GM21737 (cell line): Measurements from ENCODE around the gene FAIM.
"Not testable (repeated sequence)": the region's sequence is repeated elsewhere in the genome, so short reads cannot be mapped to it uniquely, and the experiment has no call there.

ENCODE experiments used
- ATAC-seq: cut with Tn5 transposase; IDR thresholded peaks from one replicate; pipeline ENCODE4 v1.9.1; 2021; ENCODE audit warnings: mild to moderate bottlenecking, moderate library complexity; ENCODE audit not compliant: unreplicated experiment

FAIM gene

DNA sequence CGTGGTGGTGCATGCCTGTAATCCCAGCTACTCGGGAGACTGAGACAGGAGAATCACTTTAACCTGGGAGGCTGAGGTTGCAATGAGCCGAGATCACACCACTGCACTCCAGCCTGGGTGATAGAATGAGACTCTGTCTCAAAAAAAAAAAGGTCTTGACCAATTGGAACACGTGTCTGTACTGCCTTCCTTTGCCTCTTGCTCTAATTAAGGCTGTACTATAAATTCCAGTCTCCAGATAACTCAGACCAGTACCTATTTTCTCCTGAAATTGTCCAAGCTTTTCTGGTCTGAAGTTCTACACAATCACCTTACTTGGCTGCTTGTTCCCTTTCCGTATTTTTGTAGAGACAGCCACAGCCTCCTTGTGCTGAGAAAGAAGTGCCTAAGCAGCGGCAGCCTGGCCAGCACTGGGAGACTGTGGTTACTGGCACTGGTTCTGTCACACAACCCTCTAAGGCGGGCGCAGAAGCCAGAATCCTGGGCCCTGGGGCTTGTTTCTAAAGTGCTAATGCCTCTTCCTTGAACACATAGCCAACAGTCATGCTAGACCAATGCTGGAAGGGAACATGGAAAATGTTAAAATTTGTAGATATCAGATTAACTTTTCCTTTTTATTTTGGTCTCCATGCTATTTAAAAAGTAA, 8.3 kb upstream of the FAIM start:
- ATAC-seq: no peak

DNA sequence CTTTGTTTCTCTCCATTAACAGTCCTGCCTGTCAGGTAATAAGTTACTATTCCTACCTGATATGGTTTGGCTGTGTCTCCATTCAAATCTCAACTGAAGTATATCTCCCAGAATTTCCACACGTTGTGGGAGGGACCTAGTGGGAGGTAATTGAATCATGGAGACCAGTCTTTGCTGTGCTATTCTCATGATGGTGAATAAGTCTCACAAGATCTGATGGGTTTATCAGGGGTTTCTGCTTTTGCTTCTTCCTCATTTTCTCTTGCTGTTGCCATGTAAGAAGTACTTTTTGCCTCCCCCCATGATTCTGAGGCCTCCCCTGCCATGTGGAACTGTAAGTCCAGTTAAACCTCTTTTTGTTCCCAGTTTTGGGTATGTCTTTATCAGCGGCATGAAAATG, 6.9 kb upstream of the FAIM start:
- not testable (repeated sequence) for ATAC-seq

DNA sequence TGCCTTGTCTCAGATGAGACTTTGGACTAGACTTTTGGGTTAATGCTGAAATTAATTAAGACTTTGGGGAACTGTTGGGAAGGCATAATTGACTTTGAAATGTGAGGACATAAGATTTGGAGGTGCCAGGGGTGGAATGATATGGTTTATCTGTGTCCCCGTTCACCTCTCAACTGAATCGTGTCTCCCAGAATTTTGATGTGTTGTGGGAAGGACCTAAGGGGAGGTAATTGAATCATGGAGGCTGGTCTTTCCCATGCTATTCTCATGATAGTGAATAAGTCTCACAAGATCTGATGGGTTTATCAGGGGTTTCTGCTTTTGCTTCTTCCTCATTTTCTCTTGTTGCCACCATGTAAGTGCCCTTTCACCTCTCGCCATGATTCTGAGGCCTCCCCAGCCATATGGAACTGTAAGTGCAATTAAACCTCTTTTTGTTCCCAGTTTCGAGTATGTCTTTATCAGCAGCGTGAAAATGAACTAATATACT, 4.4 kb upstream of the FAIM start:
- not testable (repeated sequence) for ATAC-seq

DNA sequence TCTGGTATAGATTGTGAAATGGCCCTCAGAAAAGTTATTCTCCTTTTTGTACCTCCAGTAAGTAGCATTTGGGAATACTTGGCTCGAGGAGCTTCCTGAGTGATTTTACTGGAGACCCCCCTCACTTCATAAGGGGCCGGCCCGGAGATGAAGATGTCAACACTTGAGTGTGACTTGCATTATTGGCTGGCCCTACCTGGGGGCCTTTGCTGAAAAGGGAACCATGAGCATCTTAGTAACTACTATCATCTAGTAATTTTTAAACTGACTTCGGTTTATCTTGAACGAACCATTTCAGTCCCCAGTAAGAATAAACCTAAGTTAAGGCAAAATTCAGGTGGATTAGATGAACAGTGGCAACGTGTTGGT, 1.3 kb downstream of the FAIM start:
- no peak for ATAC-seq

DNA sequence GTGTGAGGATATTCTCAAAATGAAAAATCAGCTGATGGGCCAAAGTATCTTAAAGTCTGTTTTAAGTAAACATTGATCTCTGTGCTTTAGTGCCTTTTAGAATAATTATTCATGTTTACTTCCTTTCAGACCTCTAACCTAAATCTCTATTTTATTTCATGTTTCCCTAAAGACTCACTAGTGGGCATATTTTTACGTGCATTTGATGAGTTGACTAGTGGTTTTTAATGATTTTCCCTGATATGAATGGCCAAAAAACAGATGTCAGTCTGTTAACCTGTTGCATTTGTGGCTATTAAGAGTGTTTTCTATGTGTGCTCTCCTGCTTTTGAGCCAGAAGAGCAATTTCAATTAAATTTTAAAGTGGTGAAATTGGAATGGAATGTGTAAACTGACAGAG, 6.9 kb downstream of the FAIM start:
- no peak for ATAC-seq

DNA sequence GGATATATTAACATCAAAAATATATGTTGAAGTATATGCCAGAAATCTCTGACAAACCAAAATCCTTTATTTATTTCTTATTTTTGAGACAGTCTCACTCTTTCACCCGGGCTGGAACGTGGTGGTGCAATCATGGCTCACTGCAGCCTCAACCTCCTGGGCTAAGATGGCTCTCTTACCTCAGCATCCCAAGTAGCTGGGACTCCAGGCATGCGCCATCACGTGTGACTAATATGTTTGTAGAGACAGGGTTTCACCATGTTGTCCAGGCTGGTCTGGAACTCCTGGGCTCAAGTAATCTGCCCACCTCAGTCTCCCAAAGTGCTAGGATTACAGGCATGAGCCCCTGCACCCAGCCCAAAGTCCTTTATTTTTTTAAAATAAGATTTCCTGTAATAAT, 11.9 kb downstream of the FAIM start:
- no peak for ATAC-seq

DNA sequence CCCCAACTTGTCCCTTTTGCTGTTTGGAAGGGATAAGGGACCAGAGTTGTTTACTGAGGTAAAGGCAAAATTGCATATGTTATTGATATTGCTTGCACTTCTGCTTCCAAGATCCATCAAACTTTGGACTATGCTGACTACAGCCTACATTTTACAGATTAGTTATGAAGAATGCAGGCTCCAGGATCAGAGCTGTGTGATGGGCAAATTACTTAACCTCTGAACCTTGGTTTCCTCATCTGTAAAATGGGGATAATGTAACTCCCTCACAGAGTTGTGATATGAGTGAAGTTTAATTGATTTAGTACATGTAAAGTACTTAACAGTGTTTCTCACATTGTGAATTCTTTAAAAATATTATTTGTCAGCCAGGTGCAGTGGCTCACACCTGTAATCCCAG, 15.9 kb downstream of the FAIM start:
- no peak for ATAC-seq

DNA sequence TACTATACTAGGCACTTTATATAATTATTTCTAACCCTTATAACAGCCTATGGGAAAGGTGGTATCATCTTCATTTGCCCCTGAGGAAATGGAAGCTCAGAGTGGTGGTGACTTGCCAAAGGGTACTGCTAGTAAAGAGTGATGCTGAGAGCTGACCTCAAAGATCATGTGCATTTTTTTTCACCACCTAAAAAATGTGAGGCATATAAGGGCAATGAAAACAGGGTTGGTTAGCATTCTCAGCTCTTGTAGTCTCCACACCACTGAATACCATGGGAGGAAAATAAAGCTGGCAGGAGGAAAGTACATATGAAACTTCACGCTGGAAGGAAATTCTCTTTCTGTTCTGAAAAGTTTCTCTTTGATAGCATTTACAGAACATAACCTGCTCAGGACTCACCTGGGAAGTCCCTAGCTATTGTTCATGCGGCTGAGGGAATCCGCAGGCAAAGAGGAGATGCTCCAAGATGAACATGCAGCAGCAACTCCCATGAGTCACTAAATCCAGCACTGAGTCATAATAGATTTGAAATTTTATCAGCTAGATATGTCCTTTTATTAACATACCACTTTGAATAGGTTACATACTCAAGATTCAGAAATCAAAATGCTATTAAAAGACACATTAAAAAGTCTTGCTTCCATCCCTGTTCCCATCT, 17.3 kb downstream of the FAIM start:
- no peak for ATAC-seq

DNA sequence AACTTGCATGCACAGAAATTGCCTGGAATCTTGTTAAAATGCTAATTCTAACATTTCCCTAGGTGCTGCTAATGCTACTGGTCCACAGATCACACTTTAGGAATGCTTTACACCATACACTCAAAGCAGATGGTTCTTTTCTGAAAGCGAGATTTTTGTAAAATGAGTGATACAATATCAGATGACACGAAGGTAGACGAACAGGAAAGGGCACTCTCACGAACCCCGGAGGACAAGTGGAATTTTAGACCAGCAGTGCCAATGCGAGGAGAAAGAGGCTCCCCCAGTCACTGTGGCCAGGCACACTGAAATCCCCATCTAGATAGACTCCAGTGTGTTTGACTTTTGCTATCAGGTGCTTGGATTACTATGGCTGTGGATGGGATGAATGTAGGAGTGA, 21.0 kb downstream of the FAIM start:
- ATAC-seq: no peak

DNA sequence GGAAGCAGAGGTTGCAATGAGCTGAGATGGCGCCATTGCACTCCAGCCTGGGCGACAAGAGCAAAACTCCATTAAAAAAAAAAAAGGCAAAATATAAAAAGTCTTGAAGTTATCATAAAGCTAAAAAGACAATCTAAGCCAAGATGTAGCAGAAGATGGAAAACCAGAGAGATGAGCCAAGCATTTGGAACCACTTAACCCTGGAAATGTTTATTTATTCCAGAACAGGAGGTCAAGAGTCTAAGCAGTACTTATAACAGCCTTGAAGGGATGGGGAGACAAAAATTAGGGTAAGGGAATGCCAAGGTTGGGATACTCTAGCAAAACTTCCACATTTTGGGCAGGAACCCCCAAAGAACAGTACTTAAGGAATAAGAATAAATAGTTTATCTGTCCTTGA, 30.1 kb downstream of the FAIM start:
- ATAC-seq: no peak

DNA sequence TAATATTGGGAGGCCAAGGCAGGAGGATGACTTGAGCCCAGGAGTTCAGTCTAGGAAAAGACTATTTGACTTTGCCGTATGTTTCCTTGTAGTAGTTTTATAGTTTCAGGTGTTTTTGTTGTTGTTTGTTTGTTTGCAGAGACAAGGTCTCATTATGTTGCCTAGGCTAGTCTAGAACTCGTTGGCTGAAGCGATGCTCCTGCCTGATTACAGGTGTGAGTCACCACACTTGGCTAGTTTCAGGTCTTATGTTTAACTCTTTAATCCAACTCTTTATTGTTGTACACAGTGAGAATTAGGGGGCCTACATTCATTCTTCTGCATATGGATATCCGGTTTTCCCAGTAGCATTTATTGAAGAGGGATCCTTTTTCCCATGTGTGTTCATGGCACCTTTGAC, 32.0 kb downstream of the FAIM start:
- ATAC-seq: no peak

DNA sequence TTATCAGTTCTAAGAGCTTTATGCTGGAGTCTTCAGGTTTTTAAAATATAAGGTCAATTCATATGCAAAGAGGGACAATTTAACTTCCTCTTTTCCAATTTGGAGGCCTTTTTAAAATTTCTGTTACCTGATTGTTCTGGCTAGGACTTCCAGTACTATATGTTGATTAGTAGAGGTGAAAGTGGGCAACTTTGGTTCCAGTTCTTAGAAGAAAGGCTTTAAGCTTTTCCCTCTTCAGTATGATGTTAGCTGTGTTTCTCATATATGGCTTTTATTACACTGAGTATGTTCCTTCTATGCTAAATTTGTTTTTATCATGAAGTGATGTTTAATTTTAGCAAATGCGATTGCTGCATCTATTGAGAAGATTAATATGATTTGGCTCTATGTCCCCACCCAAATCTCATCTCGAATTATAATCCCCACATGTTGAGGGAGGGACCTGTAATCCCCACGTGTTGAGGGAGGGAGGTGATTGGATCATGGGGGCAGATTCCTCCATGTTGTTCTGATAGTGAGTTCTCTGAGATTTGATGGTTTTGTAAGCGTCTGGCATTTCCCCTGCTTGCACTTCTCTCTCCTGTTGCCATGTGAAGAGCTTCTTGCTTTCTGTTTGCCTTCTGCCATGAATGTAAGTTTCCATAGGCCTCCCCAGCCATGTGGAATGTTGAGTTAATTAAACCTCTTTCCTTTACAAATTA, 33.8 kb downstream of the FAIM start:
- ATAC-seq: no peak

DNA sequence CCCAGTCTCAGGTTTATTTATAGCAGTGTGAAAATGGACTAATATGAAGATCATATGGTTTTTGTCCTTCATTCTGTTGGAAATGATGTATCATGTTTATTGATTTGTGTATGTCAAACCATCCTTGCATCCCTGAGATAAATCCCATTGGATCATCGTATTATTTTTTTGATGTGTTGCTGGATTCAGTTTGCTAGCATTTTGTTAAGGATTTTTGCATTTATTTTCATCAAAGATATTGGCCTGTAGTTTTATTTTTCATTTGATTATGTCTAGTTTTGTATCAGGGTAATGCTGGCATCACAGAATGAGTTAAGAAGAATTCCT, 34.3 kb downstream of the FAIM start:
- no peak for ATAC-seq

DNA sequence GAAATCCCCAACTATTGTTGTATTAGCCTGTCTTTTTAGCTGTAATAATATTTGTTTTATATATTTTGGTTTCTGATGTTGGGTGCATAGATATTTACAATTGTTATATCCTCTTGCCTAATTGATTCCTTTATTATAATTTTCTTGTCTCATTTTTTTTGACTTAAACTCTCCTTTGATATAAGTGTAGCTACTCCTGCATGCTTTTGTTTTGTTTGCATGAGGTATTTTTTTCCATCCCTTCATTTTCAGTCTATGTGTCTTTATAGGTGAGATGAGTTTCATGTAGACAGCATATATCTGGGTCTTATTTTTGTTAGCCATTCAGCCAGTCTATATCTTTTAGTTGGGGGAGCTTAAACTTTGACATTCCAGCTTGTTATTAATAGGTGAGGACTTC, 37.4 kb downstream of the FAIM start:
- ATAC-seq: no peak

DNA sequence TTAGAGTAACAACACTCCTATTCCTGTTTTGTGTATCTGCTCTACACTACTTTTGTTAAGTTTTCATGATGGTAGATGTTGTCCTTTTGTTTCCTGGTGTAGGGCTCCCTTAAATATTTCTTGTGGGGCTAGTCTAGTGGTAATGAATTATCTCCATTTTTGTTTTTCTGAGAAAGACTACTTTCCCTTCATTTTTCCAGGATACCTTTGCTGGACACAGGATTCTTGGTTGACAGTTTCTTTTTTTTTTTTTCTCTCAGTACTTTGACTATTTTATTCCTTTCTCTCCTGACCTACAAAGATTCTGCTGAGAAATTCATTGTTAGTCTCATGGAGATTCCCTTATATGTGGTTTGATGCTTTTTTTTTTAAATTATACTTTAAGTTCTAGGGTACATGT, 37.9 kb downstream of the FAIM start:
- no peak for ATAC-seq

DNA sequence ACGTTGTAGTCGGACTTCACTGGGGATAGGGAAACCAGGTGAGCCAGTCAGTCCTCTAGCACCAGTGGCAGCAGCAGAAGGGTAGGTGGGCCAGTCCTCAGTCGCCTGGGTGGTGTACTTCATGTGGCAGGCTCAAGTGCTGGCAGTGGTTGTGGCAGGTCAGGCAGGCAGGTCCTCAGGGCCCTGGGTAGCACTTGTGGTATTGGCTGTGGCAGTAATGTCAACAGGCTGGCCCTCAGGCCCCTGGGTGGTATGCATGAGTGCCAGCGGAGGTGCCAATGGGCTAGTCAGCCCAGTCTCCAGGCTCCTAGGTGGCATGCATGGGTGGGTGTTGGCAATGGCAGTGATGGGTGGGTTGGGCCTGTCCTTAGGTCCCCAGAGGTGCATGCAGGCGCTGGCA, 40.6 kb downstream of the FAIM start:
- no peak for ATAC-seq

DNA sequence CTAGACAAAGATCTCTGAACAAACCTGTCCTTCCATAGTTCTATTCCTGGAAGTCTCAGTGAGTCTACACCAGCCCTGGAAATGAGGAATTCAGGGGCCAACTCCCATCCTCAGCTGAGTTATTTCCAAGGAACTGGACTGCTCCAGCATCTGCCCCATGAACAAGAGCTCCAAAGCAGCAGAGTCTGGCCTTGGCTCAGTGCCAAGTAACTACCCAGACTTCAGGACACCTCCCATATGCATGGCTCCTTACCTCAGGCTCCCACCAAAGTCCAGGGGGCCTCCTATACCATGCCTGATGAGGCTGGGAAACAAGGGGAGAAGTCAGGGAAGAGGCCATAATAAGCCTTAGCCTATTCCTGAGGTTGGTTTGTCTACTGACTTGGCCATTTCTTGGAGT, 45.0 kb downstream of the FAIM start:
- no peak for ATAC-seq

DNA sequence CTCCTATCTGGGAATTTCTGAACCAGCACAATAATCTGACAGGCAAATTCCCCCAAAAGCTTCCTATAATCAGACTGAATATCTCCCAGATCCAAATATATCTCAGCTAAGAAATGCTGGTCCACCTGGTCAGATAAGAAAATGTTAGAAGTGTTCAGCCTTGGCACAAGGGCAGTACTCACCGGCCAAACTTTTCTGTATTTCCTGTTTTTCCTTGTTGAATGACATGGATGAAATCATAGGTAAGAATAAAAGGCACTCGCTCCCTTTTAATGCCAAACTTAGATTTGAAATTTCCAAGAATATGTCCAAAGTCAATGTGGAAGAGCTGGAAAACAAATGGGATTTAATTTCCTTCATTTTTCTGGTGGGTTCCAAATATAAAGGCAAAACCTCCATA, 48.9 kb downstream of the FAIM start:
- no peak for ATAC-seq

DNA sequence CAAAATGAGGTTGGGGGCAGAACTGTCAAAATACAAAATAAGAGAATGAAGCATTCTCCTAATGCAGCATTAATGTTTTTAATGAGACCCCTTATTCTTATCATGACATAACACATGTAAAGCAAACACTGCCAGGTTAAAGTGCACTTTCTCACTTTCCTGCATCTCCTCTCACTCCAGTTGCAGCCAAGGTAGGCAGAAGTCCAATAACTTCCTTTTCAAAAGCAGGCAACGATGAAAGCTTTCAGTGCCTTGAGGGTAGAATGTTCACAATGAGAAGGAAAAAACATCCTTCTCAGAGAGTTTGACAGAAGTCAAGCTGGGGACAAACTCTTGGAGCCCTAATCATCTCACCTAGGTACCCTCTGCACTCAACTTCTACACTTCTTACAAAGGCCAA, 59.5 kb downstream of the FAIM start:
- no peak for ATAC-seq

DNA sequence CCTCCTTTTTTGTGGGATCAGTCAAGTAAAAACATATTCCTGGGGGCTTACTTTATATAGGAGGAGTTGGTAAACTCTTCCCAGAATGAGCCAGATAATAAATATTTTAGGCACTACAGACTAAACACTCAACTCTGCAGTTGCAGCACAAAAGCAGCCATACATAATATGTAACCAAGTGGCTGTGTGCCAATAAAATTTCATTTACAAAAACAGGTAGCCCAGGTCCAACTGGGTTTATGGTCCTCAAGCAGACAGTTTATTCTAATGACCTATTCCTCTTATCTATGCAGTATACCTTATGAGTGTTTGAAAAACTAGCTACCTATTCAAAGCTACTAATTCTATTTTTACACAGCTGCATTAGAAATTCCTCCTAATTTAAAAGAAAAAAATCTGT, 61.8 kb downstream of the FAIM start:
- ATAC-seq: no peak

DNA sequence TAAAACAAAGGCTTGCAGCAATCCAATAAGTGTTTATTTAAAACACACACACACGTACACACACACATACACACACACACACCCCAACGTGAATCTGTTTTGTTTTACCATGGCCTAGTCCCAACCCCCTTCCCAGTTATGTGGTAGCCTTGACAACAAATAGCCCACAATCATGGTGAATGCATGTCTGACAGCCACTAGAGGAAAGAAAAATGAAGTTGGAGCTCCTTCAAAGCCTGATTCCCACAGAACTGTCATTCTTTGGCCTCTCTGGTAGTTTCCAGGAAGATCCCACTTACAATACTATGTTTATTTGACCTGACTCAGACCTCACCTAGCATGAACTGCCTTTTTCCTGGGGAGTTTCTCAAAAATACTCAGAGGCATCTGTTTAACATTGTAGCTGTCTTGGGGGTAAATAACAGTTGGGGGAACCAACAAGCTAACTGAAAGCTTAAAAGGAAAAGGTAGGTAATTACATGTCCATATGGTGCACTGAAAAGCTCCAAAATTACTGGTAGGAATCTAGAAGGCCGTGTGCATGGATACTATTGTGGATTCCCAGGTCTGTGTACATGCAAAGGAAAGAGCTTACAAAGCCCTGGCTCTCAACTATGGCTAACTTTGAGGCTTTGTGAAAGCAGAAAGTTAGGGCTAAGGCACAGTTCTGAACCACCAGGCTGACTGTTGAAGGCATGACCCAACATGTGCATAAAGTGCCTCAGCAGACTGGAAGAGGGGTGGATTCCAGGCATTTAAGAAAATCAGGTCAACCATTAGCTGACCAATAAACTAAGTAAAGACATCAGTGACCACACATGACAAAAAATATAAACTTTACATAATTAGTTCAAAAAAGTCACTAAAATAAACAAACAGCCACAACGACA, 65.3 kb downstream of the FAIM start:
- ATAC-seq: no peak

DNA sequence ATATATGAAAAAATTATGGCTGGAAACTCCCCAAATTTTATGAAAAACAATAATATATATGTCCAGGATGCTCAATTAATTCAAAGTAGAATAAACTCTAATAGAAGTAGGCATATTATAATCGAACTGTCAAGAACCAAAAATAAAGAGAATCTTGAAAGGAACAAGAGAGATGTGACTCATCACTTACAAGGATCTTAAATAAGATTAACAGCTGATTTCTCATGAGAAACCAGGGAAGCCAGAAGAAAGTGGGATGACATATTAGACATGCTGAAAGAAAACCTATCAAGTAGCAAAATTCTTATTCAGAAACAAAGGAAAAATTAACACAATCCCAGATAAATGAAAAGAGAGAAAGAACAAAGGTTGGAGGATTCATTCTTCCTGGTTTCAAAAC, 66.8 kb downstream of the FAIM start:
- ATAC-seq: no peak
